Jurkat, Clone E6-1 (cell line): ENCODE measurements around the gene RAB36.

Experiments used
- DNase-seq: peaks from one replicate; pipeline ENCODE4 v3.0.0-alpha.2; 2011; ENCODE audit warnings: low read depth, low spot score
- H3K4me3 ChIP-seq: 2 replicates; pipeline ENCODE4 v1.5.1; 2011; ENCODE audit warnings: mild to moderate bottlenecking, low read length, control low read depth, moderate library complexity

The RAB36 gene

DNA sequence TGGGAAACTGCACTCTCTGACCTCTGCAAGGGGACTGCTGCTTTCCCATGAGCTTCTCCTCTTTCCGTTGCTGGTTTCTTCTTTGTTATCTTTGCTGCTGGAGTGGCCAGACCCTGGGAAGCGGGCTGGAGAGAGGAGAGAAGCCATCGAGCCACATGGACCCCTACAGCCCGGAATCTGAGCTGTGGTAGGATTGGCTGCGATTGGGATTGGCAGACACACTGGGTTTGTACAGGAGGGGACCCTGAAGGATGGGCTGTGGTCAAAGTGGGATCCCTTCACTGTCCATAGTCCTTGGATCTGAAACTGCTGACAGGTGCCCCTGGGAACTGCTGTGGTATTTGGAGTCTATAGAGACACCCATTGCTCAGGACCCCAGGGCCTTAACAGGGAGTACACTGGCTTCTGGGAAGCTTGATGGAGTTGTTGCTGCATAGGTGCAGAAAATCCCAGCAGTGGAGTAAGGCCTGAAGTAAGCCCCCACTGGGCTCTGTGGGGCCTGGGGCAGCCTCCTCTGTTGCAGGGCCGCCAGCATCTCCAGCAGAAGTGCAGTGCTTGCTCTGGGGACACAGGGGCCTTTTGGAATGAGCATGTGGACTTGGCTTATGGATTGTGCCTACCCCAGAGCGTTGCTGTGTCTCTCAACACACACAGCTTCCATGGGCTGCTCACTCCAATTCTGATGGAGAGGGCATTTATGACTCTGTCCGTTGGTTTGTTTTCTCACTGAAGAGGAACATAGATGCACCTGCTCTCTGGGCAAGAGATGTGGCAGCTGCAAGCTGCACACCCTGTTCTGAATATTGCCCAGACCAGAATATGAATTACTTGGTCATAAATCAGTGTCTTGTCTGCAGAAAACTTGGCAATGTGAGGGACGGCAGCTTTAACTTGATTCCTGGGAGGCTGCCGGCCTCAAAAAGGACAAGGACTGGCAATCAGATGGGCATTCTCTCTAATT is 67.1 kb downstream of the RAB36 start:
- H3K4me3 ChIP-seq, result no peak overlapping the region
- DNase-seq, result no peak

- no peak for DNase-seq
- H3K4me3 ChIP-seq, result no peak overlapping the region
Observed at GRCh38 chr22:23213022-23213555, 67.8 kb downstream of the RAB36 start.

DNA sequence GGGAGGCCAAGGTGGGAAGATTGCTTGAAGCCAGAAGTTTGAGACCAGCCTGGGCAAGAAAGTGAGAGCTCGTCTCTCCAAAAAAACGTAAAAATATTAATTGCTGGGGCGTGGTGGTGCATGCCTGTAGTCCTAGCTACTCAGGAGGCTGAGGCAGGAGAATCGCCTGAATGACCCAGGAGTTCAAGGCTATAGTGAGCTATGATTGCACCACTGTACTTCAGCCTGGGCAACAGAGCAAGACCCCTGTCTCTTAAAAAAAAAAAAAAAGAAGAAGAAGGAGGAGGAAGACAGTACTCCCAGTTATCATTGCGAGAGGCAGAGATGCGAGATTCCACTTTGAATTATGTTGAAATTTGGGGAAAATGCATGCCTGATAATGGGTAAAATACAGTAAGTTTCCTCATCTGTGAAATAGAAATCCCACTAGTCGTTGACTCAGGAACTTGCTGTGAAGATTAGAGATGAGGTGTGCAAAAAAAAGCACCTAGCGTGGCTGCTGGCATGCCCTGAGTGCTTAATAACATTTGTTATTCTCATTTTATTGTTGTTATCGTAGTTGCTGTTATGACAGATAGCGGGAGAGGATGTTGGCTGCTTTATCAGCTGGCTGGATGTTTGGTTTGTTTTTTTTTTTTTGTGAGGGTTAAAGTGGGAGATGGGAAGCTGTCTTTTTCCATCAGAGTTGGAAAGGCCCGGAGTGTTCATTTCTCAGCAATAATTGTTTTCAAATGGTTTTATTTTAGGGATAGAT is 68.5 kb downstream of the RAB36 start:
- no peak overlapping the region for H3K4me3 ChIP-seq
- DNase-seq, result no peak
